Activated T-cell treated with anti-CD3 and anti-CD28 coated beads, Interleukin-2, amount 50 U/mL, for 4 hours (primary cell): ENCODE results near the gene PGBD2. TPM values are rescaled to one million over a fixed set of nuclear protein-coding genes. Genes with fewer than 3 reads are reported as not detected.

ENCODE experiments used
- ATAC-seq, 2 donors: fragments of 200-7000 bp; cut with Tn5 transposase; one replicate each; pipeline ENCODE4 v1.10.0; 2021
- DNase-seq: peaks from one replicate; pipeline ENCODE4 v3.0.0-alpha.2; 2020
- H3K27me3 Mint-ChIP-seq: one replicate; pipeline ENCODE4 v1.8.0; 2021; ENCODE audit warnings: low read depth, mixed read lengths
- H3K36me3 Mint-ChIP-seq: one replicate; pipeline ENCODE4 v1.8.0; 2022; ENCODE audit warnings: mixed read lengths; ENCODE audit not compliant: insufficient read depth
- H3K4me1 Mint-ChIP-seq: one replicate; pipeline ENCODE4 v1.8.0; 2021; ENCODE audit warnings: low read depth, mixed read lengths
- H3K4me3 Mint-ChIP-seq: one replicate; pipeline ENCODE4 v1.8.0; 2021; ENCODE audit warnings: mild to moderate bottlenecking, moderate library complexity, mixed read lengths
- H3K9me3 Mint-ChIP-seq: one replicate; pipeline ENCODE4 v1.8.0; 2021; ENCODE audit warnings: mixed read lengths
- total RNA-seq, 3 donors: library from RNA; stranded (reverse); gene quantifications; one replicate each; pipeline ENCODE4 v1.2.1, GENCODE V29; 2021

PGBD2 gene, protein sequence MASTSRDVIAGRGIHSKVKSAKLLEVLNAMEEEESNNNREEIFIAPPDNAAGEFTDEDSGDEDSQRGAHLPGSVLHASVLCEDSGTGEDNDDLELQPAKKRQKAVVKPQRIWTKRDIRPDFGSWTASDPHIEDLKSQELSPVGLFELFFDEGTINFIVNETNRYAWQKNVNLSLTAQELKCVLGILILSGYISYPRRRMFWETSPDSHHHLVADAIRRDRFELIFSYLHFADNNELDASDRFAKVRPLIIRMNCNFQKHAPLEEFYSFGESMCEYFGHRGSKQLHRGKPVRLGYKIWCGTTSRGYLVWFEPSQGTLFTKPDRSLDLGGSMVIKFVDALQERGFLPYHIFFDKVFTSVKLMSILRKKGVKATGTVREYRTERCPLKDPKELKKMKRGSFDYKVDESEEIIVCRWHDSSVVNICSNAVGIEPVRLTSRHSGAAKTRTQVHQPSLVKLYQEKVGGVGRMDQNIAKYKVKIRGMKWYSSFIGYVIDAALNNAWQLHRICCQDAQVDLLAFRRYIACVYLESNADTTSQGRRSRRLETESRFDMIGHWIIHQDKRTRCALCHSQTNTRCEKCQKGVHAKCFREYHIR
- 1 to 10 TPM; 3.4 to 4.7 (median 4.0) TPM for total RNA-seq

DNA sequence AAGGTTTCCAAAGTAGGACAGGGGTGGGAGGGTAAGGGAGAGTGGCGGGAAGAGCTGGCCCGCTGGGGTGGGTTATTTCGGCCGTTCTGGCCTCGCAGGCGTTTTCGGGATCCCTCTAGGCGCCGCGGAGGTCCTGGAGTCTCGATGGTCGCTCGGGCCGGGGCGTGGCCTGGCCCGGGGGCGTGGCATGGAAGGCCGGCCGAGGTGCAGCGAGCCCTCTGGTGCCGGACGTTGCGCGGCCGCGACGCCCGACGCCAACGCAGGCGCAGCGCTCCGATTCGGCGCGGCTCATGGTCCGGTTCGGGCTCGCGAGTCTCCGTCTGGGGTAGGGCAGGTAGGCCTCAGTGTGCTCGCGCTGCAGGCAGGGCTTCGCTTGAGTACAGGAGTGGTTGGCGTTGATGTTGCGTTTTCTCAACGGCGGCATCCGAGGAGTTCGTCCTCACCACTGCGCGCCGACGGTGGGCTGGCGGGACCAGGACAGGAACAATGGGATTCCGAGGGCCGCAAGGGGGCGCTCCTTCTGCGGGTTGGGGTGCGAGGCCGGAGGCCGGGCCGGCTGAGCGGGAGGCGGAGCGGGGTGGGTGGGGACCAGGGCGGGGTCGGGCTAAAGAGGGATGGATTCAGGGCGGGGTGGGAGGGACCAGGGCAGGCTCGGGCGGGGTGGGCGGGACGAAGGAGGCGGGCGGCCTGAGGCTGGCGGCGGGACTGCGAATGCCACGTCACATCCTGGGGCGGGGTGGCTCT lies at the start of gene PGBD2:
PGBD2 (plus strand) TSS at position 227 of the 744 bp plus-strand sequence. CDS start 7,628 bp downstream, outside the sequence.
- H3K27me3 Mint-ChIP-seq, result no peaks in the 10 kb centered on the region
- peaks cover 25% of the 10 kb centered on the region for H3K4me1 Mint-ChIP-seq
- ATAC-seq, result peak; percentile 86 to 89

GRCh38 chr1:248857201-248857600 lies 48.8 kb upstream of the PGBD2 start:
- no peaks in the 10 kb centered on the region for H3K27me3 Mint-ChIP-seq
- H3K36me3 Mint-ChIP-seq, result peaks cover 6% of the 10 kb centered on the region
- no peaks in the 10 kb centered on the region for H3K9me3 Mint-ChIP-seq
- no peak for ATAC-seq
- peak overlapping the region; percentile 91 for H3K4me3 Mint-ChIP-seq
- H3K4me1 Mint-ChIP-seq, result peaks cover 47% of the 10 kb centered on the region
- no peak for DNase-seq

More for the DNA sequence above, at the start of gene PGBD2:
- Mint-ChIP-seq H3K4me3 (peak within 1 kb of the TSS; percentile 91), H3K36me3 (peaks cover 7% of the 10 kb centered on the region), H3K9me3 (no peaks in the 10 kb centered on the region)
- DNase-seq, result peak; percentile 97

- Mint-ChIP-seq H3K4me1 (peaks cover 52% of the 10 kb centered on the region), H3K9me3 (no peaks in the 10 kb centered on the region)
Observed at GRCh38 chr1:248857749-248858095, 48.3 kb upstream of the PGBD2 start.

DNA sequence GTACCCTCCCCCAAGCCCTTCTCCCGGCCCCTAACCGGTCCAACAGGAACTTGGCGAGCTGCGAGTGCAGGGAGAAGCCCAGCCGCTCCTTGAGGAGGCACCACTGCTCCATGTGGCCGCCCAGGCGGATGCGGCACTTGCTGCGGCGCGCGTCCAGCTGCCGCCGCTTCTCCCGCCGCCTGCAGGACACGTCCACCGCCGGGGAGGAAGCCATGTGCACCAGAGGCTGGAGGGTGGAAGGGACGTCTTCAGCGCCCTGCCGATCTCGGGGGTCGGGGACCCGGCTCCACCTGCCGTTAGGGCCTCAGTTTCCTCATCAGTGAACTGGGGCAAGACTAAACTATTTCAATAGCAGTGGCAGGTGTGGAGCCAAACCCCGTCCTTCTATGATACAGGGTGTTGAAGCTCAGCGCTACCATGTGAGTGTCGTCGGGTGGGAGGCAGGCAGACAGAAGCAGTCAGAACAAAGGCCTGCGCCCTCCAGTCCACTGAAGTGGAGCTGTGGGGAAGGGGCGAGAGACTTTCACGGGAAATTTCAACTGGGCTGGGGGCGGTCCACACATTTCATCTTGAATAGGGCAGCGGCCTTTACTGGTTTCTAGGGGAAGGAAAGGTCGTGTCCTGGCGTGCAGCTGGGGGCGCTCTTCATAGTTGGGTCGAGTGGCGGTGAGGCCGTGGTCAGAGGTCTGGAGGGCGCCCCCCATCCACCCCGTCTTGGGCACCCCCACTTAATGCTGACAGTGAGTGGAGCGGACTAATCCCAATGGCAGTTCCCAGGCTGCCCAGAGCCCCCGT lies 47.7 kb upstream of the PGBD2 start:
- peak overlapping the region; percentile 91 for H3K4me3 Mint-ChIP-seq
- no peaks in the 10 kb centered on the region for H3K9me3 Mint-ChIP-seq
- no peak for DNase-seq
- H3K27me3 Mint-ChIP-seq, result no peaks in the 10 kb centered on the region
- peaks cover 56% of the 10 kb centered on the region for H3K4me1 Mint-ChIP-seq
- peaks cover 6% of the 10 kb centered on the region for H3K36me3 Mint-ChIP-seq
- peak; percentile 29 to 30 for ATAC-seq

More at GRCh38 chr1:248857749-248858095, 48.3 kb upstream of the PGBD2 start:
- peaks cover 6% of the 10 kb centered on the region for H3K36me3 Mint-ChIP-seq
- peak overlapping the region; percentile 91 for H3K4me3 Mint-ChIP-seq
- DNase-seq (no peak), ATAC-seq (no peak)
- no peaks in the 10 kb centered on the region for H3K27me3 Mint-ChIP-seq

DNA sequence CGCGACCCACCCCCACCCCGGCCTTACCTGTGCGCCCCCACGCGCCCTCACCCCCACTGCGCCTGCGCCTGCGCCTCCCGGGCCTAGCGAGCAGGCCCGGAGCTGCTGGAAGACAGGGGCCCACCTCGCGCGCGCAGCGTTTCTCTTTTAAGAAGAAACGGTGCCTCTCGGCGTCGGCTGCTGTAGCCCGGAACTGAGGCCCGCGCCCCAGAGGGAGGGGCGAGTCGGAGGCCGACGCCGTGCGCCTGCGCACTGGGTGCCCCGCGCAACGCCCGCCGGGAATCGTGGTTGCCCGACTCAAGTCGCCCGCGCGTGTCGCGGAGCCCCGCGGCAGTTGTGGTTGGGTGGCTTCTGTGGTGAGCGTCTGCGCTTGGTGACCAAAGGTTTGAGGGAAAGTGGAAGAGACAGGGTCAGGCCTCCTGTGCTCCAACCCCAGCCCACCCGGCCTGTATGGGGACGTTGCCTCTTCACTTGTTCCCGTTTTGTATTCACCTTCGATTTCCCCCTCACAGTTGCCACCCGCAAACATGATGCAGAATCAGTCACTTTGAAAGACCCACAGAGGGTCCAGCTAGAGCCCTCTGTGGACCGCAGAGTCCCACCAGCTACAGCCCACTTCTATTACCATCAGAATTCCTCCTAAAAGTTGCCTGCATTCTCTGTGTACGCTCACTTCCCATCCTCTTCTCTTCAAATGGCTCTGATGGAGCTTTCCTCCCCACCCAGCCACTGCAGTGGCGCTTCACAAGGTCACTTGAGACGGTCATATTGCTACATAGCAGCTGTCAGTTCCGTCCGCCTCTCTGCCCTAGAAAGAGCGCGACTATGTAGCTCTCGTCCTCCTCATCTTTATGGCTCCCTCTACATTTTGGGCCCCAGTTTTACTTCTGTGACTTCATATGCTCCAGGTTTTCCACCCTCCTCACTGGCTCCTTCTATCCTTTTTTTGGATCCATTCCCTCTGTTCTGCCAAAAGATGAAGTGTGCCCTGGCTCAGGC lies 46.8 kb upstream of the PGBD2 start, which contains the start of gene ZNF692:
ZNF692 (minus strand) TSS at position 195 of the 999 bp plus-strand sequence. CDS start 776 bp downstream, outside the sequence.
- Mint-ChIP-seq H3K36me3 (peaks cover 4% of the 10 kb centered on the region), H3K27me3 (no peaks in the 10 kb centered on the region), H3K4me1 (peaks cover 64% of the 10 kb centered on the region), H3K4me3 (peak within 1 kb of the TSS; percentile 91), H3K9me3 (no peaks in the 10 kb centered on the region)
- DNase-seq, result peak; percentile 97
- ATAC-seq, result peak; percentile 87 to 88

DNA sequence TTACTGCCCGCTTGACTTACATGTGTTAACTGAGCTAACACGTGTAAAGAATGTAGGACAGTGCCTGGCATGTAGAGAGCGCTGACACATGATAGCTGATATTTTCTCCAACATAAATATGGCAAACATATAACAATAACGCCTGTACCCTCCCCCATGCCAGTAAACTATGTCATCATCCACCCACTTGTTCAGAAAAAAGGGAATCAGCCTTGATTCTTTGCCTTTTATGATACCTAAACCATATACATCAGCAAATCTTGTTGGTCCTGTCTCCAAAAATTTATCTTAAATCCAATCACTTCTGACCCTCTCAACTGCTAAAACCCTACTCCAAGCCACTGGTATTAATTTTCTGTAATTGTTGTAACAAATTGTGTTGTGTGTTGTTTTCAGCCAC lies 46.0 kb upstream of the PGBD2 start:
- Mint-ChIP-seq H3K4me3 (peak overlapping the region; percentile 91), H3K36me3 (peaks cover 4% of the 10 kb centered on the region), H3K27me3 (no peaks in the 10 kb centered on the region), H3K9me3 (no peaks in the 10 kb centered on the region), H3K4me1 (peaks cover 59% of the 10 kb centered on the region)
- DNase-seq, result no peak
- ATAC-seq, result no peak

- no peak overlapping the region for H3K4me3 Mint-ChIP-seq
Observed at GRCh38 chr1:248861616-248862015, 44.4 kb upstream of the PGBD2 start.

GRCh38 chr1:248862695-248862997 lies 43.4 kb upstream of the PGBD2 start:
- no peaks in the 10 kb centered on the region for H3K36me3 Mint-ChIP-seq
- DNase-seq (no peak), ATAC-seq (peak; percentile 14 to 21)
- H3K4me3 Mint-ChIP-seq, result peak overlapping the region; percentile 87
- H3K4me1 Mint-ChIP-seq, result peaks cover 38% of the 10 kb centered on the region
- H3K27me3 Mint-ChIP-seq, result no peaks in the 10 kb centered on the region
- no peaks in the 10 kb centered on the region for H3K9me3 Mint-ChIP-seq

More at GRCh38 chr1:248861616-248862015, 44.4 kb upstream of the PGBD2 start:
- no peaks in the 10 kb centered on the region for H3K36me3 Mint-ChIP-seq
- no peaks in the 10 kb centered on the region for H3K9me3 Mint-ChIP-seq
- no peaks in the 10 kb centered on the region for H3K27me3 Mint-ChIP-seq
- peaks cover 45% of the 10 kb centered on the region for H3K4me1 Mint-ChIP-seq
- ATAC-seq, result no peak
- no peak for DNase-seq

DNA sequence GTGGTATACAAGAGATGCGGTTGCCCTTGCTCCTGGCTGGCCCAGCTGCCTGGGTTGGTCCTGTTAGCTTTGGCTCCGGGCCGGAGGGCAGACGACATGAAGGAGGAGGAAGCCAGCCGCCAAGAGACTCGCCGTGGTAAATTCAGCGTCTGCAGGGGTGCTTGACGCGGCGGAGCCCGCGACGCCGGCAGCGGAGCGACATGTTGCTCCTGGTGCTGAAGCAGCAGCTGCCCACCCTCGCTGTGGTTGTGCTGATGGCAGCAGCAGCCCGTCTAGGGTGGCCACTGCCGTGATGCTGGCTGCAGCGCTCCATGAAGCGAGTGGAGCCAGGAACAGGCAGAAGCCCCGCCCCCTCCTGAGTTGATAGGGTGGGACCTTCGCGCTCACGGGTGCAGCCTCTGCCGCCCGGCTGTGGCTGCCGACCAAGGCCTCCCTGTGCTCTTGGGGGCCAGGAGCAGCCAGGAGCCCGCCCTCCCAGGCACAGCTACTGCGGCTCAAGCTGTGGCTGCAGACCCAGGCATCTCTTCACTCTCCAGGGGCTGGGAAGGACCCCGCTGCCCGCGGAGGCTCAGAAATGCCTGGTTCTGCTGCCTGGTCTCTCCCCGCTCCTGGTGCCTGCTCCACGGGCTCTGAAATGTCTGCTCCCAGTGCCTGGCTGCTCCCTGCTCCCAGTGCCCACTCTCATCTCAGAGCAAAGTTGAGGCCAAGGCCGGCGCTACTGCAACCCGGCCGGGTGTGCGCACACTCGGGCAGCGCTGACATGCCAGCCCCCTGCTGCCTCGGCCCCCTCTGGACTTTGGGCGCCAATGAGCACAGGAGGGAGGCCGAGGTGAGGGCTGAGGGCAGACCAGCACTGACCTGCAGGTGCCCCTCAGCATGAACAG lies 42.8 kb upstream of the PGBD2 start:
- H3K27me3 Mint-ChIP-seq, result no peaks in the 10 kb centered on the region
- DNase-seq (peak; percentile 75), ATAC-seq (peak; percentile 68 to 71)
- H3K36me3 Mint-ChIP-seq, result no peaks in the 10 kb centered on the region
- H3K4me3 Mint-ChIP-seq, result peak overlapping the region; percentile 87
- H3K4me1 Mint-ChIP-seq, result peaks cover 32% of the 10 kb centered on the region
- H3K9me3 Mint-ChIP-seq, result no peaks in the 10 kb centered on the region

GRCh38 chr1:248871837-248872401 lies 34.1 kb upstream of the PGBD2 start:
- ATAC-seq, result no peak
- Mint-ChIP-seq H3K27me3 (peaks cover 3% of the 10 kb centered on the region), H3K4me3 (no peak overlapping the region)

DNA sequence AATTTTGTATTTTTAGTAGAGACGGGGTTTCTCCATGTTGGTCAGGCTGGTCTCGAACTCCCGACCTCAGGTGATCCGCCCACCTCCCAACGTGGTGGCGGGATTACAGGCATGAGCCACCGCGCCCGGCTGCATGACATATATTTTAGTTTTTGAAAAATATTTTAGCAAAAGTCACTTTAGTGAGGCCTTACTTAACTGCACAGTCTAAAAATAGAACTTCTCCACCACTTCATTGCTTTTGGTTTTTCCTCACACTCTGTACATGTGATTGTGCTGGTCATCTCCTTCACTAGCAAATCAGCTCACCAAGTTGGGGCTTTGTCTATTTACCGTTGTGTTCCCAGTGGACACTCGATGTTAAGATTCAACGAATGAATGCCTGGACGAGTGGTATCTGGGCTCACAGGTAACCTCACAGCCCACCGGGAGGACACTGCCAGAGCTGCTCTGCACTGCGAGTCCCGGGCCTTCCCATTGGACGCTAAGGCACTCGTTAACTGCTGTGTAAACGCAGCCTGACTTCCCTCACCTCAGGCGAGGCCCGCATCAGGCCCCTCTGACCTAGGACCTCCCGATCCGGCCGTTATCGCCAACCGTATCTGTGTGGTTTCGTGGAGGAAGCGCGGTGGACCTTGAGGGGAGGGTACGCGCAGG lies 33.2 kb upstream of the PGBD2 start:
- DNase-seq (no peak), ATAC-seq (peak; percentile 50)
- Mint-ChIP-seq H3K36me3 (no peaks in the 10 kb centered on the region), H3K4me1 (peaks cover 18% of the 10 kb centered on the region), H3K9me3 (no peaks in the 10 kb centered on the region), H3K27me3 (peaks cover 3% of the 10 kb centered on the region), H3K4me3 (peak overlapping the region; percentile 89)

More at GRCh38 chr1:248871837-248872401, 34.1 kb upstream of the PGBD2 start:
- Mint-ChIP-seq H3K36me3 (no peaks in the 10 kb centered on the region), H3K4me1 (peaks cover 18% of the 10 kb centered on the region), H3K9me3 (no peaks in the 10 kb centered on the region)
- no peak for DNase-seq
